Upper lobe of left lung (tissue), 6 donors: ENCODE data around the gene REG1B. TPM values are rescaled to one million over a fixed set of nuclear protein-coding genes. Genes with fewer than 3 reads are reported as not detected.

ENCODE experiments used
- ATAC-seq, 2 donors: fragments of 200-7000 bp; cut with Tn5 transposase; one replicate each; pipeline ENCODE4 v1.9.1; 2022; ENCODE audit warnings: mild to moderate bottlenecking in 2 of 2, moderate library complexity in 2 of 2; ENCODE audit not compliant: low FRiP score in 2 of 2
- DNase-seq, 2 donors: peaks; one replicate each; pipeline ENCODE4 v3.0.0-alpha.2; 2019 to 2020
- H3K27ac ChIP-seq, 4 donors: fragments of 200-600 bp; sonication (generic); one replicate each; pipeline ENCODE4 v1.5.1; 2016 to 2019
- H3K27me3 ChIP-seq, 4 donors: fragments of 200-600 bp; sonication (generic); one replicate each; pipeline ENCODE4 v1.5.1; 2017 to 2019
- H3K36me3 ChIP-seq, 4 donors: fragments of 200-600 bp; sonication (generic); one replicate each; pipeline ENCODE4 v1.5.1; 2016 to 2019
- H3K4me1 ChIP-seq, 4 donors: fragments of 200-600 bp; sonication (generic); one replicate each; pipeline ENCODE4 v1.5.1; 2018 to 2019
- H3K4me3 ChIP-seq, 4 donors: fragments of 200-600 bp; sonication (generic); one replicate each; pipeline ENCODE4 v1.5.1; 2017 to 2019; ENCODE audit warnings: mild to moderate bottlenecking in 2 of 4, moderate library complexity in 1 of 4
- H3K9me3 ChIP-seq, 4 donors: fragments of 200-600 bp; sonication (generic); one replicate each; pipeline ENCODE4 v1.5.1; 2018 to 2019
- EP300 ChIP-seq, 4 donors: sonication (generic); formaldehyde crosslinking; IDR thresholded peaks; one replicate each; pipeline ENCODE4 v1.5.1; 2017; ENCODE audit warnings: antibody characterized with exemption in 4 of 4, control low read depth in 2 of 4
- POLR2A ChIP-seq, 4 donors: fragments of 450-650 bp; IDR thresholded peaks; one replicate each; pipeline ENCODE4 v1.5.1; 2016 to 2017; ENCODE audit warnings: antibody characterized with exemption in 4 of 4, mild to moderate bottlenecking in 2 of 4
- POLR2AphosphoS5 ChIP-seq, 2 donors: sonication (generic); formaldehyde crosslinking; IDR thresholded peaks; one replicate each; pipeline ENCODE4 v1.5.1; 2017; ENCODE audit warnings: antibody characterized with exemption in 2 of 2
- WGBS, 2 donors: methylation state at CpG; one replicate each; pipeline ENCODE4 v1.1.5; 2017 to 2018; 5-methylcytosine and 5-hydroxymethylcytosine counted together
- total RNA-seq, 6 donors: library from RNA; depleted of rRNA in 4 of 6; stranded (reverse); fragments of >200 nt in 4 of 6; gene quantifications; one replicate each; pipeline versions ENCODE4 v1.1.0 to v1.2.1, GENCODE V29; 2016 to 2021
- TF ChIP-seq, protein P1 (sequence below), 6 experiments: fragments of 450-650 bp in 4 of 6; fragments of 200-600 bp in 2 of 6; sonication (generic) in 2 of 6; IDR thresholded peaks; one replicate each; pipeline ENCODE4 v1.5.1; 2016 to 2019; ENCODE audit warnings: antibody characterized with exemption in 6 of 6
- donor health status: DM: no; HTN: no; CAD: no; lungs with moderate emphysema.
- donor health status: DM: no; HTN: yes; CAD: no; lungs with severe emphysema.

The REG1B gene
- total RNA-seq, 6 donors from 2014 or later, result 1.5 to 5.2 TPM; not detected in 4

- 67 to 70% methylated on average over 3 of the region's 3 CpGs for WGBS, 2 donors
- Histone ChIP-seq H3K36me3 (no peaks in the 10 kb centered on the region), H3K27ac (no peak overlapping the region), H3K9me3 (no peaks in the 10 kb centered on the region), H3K27me3 (no peaks in the 10 kb centered on the region), H3K4me1 (no peaks in the 10 kb centered on the region), H3K4me3 (no peak overlapping the region)
- TF ChIP-seq POLR2AphosphoS5 (IDR thresholded peaks at IDR 0.05) (no peak), POLR2A (IDR thresholded peaks at IDR 0.05) (no peak)
- no peak for ATAC-seq
- no peak for DNase-seq
Observed at GRCh38 chr2:79114797-79115494, 27.2 kb upstream of the REG1B start.

DNA sequence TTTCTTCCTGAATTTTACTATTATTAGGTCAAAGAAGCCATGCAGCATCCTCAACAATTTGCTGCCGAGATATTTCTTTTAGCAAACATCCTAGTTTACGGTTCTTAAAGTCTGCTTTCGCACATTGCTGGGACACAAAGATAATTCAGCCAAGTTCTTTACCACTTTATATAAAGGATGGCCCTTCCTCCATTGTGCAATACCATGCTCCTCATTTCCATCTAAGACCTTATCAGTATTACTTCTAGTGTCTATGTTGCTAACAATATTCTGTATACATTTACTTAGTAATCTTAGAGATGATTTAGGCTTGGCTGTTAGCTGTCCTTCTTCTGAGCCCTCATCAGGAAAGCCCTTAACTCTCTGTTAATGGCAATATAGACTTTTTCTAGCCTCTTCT, 24.5 kb upstream of the REG1B start:
- TF ChIP-seq, protein P1, sequence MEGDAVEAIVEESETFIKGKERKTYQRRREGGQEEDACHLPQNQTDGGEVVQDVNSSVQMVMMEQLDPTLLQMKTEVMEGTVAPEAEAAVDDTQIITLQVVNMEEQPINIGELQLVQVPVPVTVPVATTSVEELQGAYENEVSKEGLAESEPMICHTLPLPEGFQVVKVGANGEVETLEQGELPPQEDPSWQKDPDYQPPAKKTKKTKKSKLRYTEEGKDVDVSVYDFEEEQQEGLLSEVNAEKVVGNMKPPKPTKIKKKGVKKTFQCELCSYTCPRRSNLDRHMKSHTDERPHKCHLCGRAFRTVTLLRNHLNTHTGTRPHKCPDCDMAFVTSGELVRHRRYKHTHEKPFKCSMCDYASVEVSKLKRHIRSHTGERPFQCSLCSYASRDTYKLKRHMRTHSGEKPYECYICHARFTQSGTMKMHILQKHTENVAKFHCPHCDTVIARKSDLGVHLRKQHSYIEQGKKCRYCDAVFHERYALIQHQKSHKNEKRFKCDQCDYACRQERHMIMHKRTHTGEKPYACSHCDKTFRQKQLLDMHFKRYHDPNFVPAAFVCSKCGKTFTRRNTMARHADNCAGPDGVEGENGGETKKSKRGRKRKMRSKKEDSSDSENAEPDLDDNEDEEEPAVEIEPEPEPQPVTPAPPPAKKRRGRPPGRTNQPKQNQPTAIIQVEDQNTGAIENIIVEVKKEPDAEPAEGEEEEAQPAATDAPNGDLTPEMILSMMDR (IDR thresholded peaks at IDR 0.05), result no peak
- no peak for TF ChIP-seq POLR2A (IDR thresholded peaks at IDR 0.05)
- no peak for TF ChIP-seq EP300 (IDR thresholded peaks at IDR 0.05)
- no peak for TF ChIP-seq POLR2AphosphoS5 (IDR thresholded peaks at IDR 0.05)
- Histone ChIP-seq H3K27ac (no peak overlapping the region), H3K4me3 (no peak overlapping the region), H3K9me3 (no peaks in the 10 kb centered on the region), H3K36me3 (no peaks in the 10 kb centered on the region), H3K27me3 (no peaks in the 10 kb centered on the region), H3K4me1 (no peaks in the 10 kb centered on the region)
- DNase-seq (no peak), ATAC-seq (no peak)
- 92 to 94% methylated on average over 3 of the region's 3 CpGs for WGBS, 2 donors

DNA sequence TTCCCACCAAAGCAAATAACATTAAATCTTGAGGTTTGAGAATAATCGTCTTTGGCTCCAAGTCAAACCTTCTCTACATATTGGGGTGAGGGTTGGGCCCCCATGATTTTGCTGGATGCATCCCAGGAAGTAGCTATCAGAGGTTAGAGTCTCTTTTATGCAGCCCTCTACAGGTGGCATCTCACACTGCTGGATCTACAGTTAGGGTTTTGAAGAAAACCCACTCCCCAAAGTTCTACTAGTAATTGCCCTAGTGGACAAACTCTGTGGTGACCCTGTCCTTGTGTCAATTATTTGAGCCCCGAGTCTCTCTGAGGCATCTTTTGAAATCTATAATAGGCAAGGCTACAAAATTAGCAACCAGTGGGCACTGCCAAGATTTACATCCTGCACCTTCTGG, 17.5 kb upstream of the REG1B start:
- ATAC-seq, result no peak
- Histone ChIP-seq H3K4me3 (no peak overlapping the region), H3K9me3 (no peaks in the 10 kb centered on the region), H3K36me3 (no peaks in the 10 kb centered on the region), H3K27ac (no peak overlapping the region), H3K4me1 (no peaks in the 10 kb centered on the region), H3K27me3 (no peaks in the 10 kb centered on the region)
- no peak for TF ChIP-seq EP300 (IDR thresholded peaks at IDR 0.05)
- 83 to 92% methylated on average over 2 of the region's 2 CpGs for WGBS, 2 donors
- no peak for DNase-seq

GRCh38 chr2:79103214-79103613, 15.4 kb upstream of the REG1B start:
- Histone ChIP-seq H3K36me3 (no peaks in the 10 kb centered on the region), H3K4me1 (no peaks in the 10 kb centered on the region), H3K27ac (no peak overlapping the region), H3K27me3 (no peaks in the 10 kb centered on the region), H3K4me3 (no peak overlapping the region), H3K9me3 (no peaks in the 10 kb centered on the region)
- no peak for DNase-seq
- ATAC-seq, result no peak
- TF ChIP-seq, protein P1 (IDR thresholded peaks at IDR 0.05), result no peak
- TF ChIP-seq EP300 (IDR thresholded peaks at IDR 0.05) (no peak), POLR2AphosphoS5 (IDR thresholded peaks at IDR 0.05) (no peak), POLR2A (IDR thresholded peaks at IDR 0.05) (no peak)
- 83 to 84% methylated on average over 2 of the region's 2 CpGs for WGBS, 2 donors

- no peaks in the 10 kb centered on the region for H3K9me3 ChIP-seq
- no peaks in the 10 kb centered on the region for H3K4me1 ChIP-seq
- H3K27me3 ChIP-seq, result no peaks in the 10 kb centered on the region
- no peak for ATAC-seq
- 72 to 87% methylated on average over 2 of the region's 2 CpGs for WGBS, 2 donors
- TF ChIP-seq POLR2AphosphoS5 (IDR thresholded peaks at IDR 0.05), result no peak
- no peak for TF ChIP-seq EP300 (IDR thresholded peaks at IDR 0.05)
- TF ChIP-seq, protein P1 (IDR thresholded peaks at IDR 0.05), result no peak
- TF ChIP-seq POLR2A (IDR thresholded peaks at IDR 0.05), result no peak
- no peaks in the 10 kb centered on the region for H3K36me3 ChIP-seq
- no peak overlapping the region for H3K4me3 ChIP-seq
- no peak for DNase-seq
- no peak overlapping the region for H3K27ac ChIP-seq
Observed at GRCh38 chr2:79101024-79101423, 13.2 kb upstream of the REG1B start.

- H3K9me3 ChIP-seq, result no peaks in the 10 kb centered on the region
- H3K4me1 ChIP-seq, result no peaks in the 10 kb centered on the region
- no peak overlapping the region for H3K27ac ChIP-seq
- no peaks in the 10 kb centered on the region for H3K36me3 ChIP-seq
- no peak for ATAC-seq
- no peak overlapping the region for H3K4me3 ChIP-seq
- H3K27me3 ChIP-seq, result no peaks in the 10 kb centered on the region
- TF ChIP-seq POLR2AphosphoS5 (IDR thresholded peaks at IDR 0.05) (no peak), EP300 (IDR thresholded peaks at IDR 0.05) (no peak), POLR2A (IDR thresholded peaks at IDR 0.05) (no peak)
- TF ChIP-seq, protein P1 (IDR thresholded peaks at IDR 0.05), result no peak
- DNase-seq, result no peak
- WGBS, 2 donors, result 80 to 83% methylated on average over 1 of the region's 1 CpG
Observed at GRCh38 chr2:79100285-79100684, 12.5 kb upstream of the REG1B start.
